DMS 273 treated with DMSO at 0.1 percent for 48 hours (cell line): ENCODE measurements around the gene PLA2G4A.
A peak's percentile ranks its signal among the peaks of the same experiment; 100 is the strongest.

ENCODE experiments used
- DNase-seq: peaks from one replicate; lab custom pipeline; 2025; lab: John Stamatoyannopoulos, UW

The PLA2G4A gene

GRCh38 chr1:186977266-186977957 lies 148.7 kb downstream of the PLA2G4A start:
- DNase-seq = no peak

DNA sequence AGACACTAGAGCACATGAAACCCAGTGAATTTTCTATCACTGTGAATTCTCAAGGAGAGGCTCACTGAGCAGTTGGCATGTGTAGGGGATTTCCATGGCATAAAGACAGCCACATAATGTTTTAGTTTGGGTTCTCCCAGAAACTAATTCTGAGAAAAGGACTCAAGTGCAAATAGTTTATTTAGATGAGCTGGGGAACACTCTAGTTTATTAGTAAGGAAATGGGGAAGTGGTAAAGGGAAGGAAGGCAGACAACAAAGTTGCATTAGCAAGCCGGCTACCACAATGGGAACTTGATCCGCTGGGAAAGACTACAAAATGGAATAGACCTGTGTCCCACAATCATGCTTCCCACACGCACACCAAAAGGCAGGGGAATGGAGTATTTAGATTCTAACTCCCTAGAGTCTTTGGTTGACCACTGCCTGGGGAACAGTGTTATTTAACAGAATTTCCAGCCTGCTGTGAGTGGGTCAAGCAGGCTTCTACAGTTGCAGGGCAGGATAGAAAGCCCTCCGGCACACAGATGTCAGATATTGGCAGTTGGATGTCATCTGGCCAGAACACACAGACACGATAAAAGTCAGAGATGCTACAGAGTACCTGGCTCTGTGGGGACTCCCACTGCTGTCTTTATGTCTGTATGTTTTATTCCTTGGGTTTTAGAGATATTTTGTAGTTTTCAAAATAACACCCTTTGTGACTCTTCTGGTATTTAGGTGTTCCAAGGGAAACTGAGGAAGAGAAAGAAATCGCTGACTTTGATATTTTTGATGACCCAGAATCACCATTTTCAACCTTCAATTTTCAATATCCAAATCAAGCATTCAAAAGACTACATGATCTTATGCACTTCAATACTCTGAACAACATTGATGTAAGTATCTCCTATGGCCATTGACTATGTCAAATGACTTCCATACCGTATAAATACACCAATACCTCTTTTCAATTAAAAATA lies 150.1 kb downstream of the PLA2G4A start:
- DNase-seq = no peak

DNA sequence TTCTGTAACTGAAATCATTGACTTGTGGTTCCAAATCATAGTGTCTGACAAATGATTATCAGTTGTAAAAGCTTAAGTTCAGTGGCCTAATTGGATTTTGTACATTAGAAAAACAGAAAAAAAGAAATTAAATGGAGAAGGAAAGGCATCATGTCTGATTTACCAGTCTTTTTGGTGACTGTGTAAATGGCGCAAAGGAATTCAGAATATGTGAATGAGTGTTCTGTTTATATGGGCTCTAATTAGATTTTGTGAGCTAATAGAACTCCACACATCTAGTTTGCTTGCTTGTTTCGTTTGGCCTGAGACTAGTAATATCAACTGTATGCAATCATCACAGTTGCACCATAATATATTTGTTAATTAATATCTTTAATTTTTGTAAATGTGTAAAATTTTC lies 151.7 kb downstream of the PLA2G4A start:
- no peak for DNase-seq

DNA sequence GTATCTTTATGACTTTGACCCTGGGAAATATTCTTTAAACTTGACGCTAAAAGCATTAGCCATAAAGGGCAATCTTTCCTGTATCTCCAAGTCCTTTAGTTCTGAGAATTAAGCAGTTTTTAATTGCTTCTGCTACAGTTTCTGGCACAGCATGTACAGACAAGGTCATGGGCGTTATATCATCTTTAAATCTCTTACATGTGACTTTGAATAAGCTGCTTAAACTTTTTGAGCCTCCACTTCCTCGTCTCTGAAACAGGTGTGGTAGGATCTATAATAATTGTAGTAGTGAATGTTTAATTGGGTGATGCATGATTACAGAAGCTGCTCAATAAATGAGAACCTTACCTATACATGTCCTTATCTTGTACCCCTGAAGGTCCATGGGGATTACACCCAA lies 153.4 kb downstream of the PLA2G4A start:
- DNase-seq = no peak

GRCh38 chr1:186983327-186983726 lies 154.6 kb downstream of the PLA2G4A start:
- DNase-seq = no peak

- DNase-seq = no peak
Measured at GRCh38 chr1:186984959-186985358, 156.2 kb downstream of the PLA2G4A start.

DNA sequence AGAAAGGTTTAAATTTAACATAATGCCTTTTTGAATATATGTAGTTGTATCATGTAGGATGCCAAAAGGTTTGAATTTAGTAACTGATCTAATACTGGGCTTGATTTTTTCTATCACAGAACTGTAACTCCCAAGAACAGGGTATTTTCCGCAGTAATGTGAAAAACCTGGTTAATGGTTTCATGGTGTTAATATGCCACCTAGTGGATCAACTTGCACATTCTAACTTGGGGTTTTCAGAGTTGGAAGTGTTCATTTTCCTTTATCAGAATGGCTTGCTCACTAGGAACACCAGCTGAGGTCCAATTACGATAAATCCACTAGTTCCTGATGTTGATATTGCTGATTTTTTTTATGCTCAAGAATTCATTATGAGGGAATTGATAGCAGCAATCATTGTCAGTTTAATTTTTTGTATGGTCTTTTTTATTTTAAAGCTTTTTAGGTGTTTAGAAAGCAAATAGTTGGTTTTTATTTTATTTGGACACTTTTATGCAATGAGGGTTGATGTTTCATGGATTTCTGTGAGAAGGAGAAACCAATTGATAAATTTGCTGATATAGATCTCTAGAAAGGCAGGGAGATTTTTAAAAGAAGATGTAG lies 157.2 kb downstream of the PLA2G4A start:
- DNase-seq = peak; percentile 11

DNA sequence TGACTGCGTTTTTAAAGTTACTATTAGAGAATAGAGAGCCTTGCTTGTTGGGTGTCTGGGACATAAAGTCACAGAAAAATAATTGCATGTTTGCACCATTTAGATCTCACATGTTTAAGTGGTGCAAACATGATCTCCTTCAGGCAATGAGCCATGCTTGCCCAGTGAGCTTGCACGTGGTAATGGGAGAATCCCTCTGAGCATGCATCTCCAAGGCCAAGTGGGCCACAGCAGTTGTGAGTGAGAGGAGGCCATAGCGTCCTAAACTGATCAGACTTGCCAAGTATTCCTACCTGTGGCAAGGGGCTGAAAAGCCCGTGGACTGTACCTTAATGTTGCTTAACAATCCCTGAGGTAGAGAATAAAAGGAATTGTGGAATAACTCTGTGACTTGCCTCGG lies 158.3 kb downstream of the PLA2G4A start:
- no peak for DNase-seq

GRCh38 chr1:186987769-186988168 lies 159.0 kb downstream of the PLA2G4A start:
- no peak for DNase-seq

DNA sequence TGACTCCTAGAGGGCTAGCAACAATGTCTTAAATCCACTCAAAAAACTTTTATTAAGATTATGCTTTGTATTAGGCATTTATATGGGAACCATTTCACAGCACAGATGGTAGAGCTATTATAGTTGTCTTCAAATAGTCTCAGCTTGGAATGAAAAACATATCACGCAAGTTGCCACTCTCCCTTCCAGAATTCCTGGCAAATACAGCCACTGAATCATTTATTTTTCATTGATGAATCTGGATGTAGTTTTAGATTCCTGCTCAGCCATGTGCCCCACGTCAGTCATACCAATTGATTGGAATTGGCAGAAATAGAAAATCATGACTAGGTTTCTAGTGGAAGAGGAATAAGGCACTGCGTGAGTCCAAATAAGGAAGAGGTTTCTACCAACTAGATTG lies 165.2 kb downstream of the PLA2G4A start:
- no peak for DNase-seq

GRCh38 chr1:186994897-186995296 lies 166.1 kb downstream of the PLA2G4A start:
- DNase-seq = no peak

- DNase-seq = no peak
Measured at GRCh38 chr1:186996816-186997215, 168.1 kb downstream of the PLA2G4A start.

DNA sequence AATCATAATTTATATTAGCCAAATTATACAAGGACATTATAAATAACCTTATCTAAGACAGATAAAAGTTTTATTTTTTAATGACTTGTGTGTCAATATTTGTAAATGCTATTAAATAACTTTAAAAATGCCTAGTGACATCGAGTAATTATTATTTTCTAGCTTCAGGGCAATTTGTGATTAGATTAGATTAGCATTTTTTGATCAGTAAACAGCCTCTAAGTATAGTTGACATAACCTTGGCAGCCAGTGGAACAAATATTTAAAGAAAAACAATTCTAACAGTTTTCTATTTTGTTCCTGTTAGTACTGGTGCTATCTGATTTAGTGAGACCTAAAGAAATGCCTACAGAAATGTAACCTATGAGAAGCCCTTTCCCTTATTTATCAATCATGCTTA lies 169.1 kb downstream of the PLA2G4A start:
- no peak for DNase-seq

DNA sequence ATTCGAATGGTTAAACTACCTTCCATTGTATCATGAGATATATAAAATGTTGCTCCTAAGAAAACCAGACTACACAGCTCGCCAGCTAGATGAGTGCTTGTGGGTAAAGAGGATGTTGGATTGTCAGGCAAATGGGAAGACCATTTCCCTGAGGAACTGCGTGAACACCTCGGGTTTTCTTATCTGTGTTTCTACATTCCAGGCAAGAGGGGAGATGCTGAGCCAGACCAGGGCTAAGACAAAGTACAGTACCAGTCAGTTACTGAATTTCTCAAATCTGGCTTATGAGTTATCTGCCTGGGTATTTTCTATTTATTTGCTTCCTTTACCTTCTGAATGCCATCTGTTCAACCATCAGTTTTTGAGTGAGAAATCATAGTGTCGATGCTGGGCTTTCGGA lies 170.8 kb downstream of the PLA2G4A start:
- DNase-seq = no peak

DNA sequence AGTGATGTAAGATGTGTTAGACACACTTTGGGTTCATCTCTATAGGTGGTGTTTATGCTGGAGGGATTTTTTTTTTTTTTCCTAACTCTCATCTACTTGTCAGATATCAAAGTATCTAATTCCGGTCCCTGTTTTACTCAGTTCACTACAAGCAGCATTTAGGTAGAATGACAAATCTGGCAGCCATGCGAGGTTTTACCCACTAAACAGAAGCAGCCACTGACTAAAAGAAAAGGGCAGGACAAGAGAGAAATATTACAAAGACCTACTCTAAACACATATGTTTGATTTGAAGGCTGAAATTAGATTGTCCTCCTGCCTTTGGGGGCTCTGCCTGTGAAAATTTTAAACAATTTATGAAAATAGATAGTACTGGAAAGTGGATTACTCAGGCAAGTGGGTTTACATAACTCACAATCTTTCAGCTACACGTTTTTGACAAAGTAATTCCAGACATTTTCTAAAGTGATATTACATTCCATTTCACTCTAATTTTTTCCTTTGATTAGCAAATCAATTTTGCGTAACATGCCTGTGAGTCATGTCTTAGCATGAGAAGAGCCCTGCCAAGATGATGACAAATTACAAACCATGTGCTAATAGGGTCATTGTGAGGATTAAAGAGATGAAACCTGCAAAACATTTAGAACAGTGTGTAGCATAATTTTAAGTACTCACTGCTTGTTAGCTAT lies 172.6 kb downstream of the PLA2G4A start:
- no peak for DNase-seq

DNA sequence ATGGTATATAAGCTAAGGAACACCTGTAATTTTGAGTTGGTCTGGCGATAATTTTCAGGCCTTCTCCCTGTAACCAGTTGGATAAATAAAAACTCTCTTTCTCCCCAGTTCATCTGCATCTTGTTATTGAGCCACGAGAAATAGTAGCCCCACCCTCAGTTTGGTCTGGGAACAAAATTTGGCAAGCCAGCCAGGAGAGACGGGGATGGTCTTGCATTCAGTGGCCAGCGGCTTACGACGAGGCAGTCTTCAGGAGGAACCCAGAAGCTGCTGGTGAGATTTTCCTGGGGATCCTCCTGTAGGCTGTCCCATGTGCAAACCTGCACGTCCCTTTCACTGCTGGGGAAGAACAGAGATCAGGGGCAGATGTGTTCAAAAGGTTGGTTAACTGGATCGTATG lies 174.6 kb downstream of the PLA2G4A start:
- no peak for DNase-seq

- no peak for DNase-seq
Measured at GRCh38 chr1:187006896-187007295, 178.1 kb downstream of the PLA2G4A start.

DNA sequence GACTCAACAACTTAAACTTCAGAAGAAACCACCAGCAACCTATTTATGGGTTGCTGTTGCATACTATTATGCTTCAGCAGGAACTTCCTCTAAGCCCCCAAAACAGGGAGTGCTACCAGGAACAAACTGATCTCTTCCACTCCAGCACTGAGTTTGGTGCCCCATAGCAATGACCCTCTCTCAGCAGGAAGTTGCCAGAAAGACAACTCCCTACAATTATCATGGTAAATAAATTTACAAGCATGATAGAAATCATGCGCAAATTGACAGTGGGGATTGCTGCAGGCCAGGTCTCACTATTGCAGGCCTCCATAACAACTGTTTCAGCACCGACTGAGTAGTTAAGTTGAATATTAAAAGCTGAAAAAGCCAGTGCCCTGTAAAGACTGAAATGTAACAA lies 180.6 kb downstream of the PLA2G4A start:
- no peak for DNase-seq

DNA sequence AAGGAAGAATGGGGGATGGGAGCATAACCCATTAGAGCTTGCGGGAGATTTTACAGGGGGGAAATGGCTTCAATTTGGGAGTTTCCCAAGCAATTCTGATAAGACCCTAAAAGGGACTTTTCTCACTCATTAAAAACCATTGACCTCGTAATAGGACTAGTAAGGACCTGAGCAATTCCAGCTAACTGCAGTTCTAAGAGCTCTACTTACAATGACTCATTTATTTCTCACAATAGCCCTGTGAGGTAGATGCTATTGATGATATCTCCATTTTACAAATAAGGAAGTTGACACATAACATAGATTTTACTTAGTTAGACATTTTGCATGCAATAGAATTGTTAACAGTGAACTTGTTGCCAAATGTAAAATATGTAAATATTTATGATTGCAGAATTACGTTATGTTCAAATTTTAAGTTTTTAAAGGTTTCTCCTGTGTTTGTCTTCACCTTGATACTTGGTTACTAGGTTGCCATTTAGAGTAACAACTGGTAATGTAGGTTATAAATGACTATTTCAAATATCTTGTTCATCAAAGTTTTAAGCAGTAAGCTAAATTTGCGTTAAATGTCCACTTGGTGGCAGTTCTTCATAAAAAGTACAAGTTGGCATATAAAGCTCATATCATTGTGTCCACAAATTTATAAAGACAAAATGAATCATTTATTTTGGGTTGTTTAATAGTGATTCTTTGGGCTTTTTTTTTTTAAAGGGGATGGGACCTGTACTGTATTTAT lies 182.0 kb downstream of the PLA2G4A start:
- no peak for DNase-seq

- no peak for DNase-seq
Measured at GRCh38 chr1:187013582-187014200, 184.9 kb downstream of the PLA2G4A start.

GRCh38 chr1:187018291-187018690 lies 189.5 kb downstream of the PLA2G4A start:
- no peak for DNase-seq
